Activated naive CD4-positive, alpha-beta T cell treated with anti-CD3 and anti-CD28 coated beads, Interleukin-2, amount 10 ng/mL, durations not matched to agents 7 days and 5 days (primary cell): ENCODE data around the gene RSBN1L.
A peak's percentile ranks its signal among the peaks of the same experiment; 100 is the strongest.
"Not testable (repeated sequence)": the region's sequence is repeated elsewhere in the genome, so short reads cannot be mapped to it uniquely, and the experiment has no call there.

ENCODE experiments used
- CTCF ChIA-PET: fragments of 350-600 bp; sonication (Branson Sonifier 250); formaldehyde crosslinking; loops from one replicate; lab custom pipeline; 2021; ENCODE audit warnings: antibody characterized with exemption; lab: Charles Lee
- DNase-seq: peaks from one replicate; pipeline ENCODE4 v3.0.0-alpha.2; 2020
- H3K27ac Mint-ChIP-seq: one replicate; pipeline ENCODE4 v1.8.0; 2021; ENCODE audit warnings: mild to moderate bottlenecking, moderate library complexity, mixed read lengths
- H3K27me3 Mint-ChIP-seq: one replicate; pipeline ENCODE4 v1.8.0; 2021; ENCODE audit warnings: mild to moderate bottlenecking, mixed read lengths
- H3K36me3 Mint-ChIP-seq: one replicate; pipeline ENCODE4 v1.8.0; 2021; ENCODE audit warnings: mixed read lengths
- H3K4me1 Mint-ChIP-seq: one replicate; pipeline ENCODE4 v1.8.0; 2021; ENCODE audit warnings: mixed read lengths
- H3K4me3 Mint-ChIP-seq: one replicate; pipeline ENCODE4 v1.8.0; 2021; ENCODE audit warnings: mild to moderate bottlenecking, moderate library complexity, mixed read lengths
- H3K9me3 Mint-ChIP-seq: one replicate; pipeline ENCODE4 v1.8.0; 2021; ENCODE audit warnings: mixed read lengths

Gene RSBN1L

DNA sequence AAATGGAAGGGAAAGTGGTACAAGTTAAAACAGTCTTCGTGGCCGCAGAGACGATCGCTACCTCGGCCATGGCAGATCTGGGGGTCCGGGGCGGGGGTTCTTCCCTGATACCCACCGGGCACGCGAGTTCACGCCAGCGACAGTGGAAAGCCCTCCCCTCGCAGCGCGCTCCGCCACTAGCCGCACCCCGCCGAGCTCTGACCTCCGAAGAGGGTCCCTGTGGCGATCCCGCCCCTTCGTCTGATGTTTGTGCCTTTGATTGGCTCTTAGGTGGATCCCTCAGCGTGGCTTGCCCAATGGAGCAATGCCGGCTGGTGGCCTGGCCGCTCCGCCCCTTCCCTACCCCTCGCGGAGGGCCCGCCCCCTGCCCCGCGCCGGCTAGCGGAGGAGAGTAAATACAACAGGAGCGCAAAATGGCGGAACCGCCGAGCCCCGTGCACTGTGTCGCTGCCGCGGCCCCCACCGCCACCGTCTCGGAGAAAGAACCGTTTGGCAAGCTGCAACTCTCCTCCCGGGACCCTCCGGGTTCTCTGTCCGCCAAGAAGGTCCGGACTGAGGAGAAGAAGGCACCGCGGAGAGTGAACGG, at the start of gene RSBN1L:
Gene RSBN1L, plus strand, starts transcription at position 403 of the 586 bp plus-strand sequence. Its CDS starts 11 bp downstream, at position 414.
- H3K27ac Mint-ChIP-seq = peak within 1 kb of the TSS; percentile 97
- no peaks in the 10 kb centered on the region for H3K9me3 Mint-ChIP-seq
- DNase-seq = peak; percentile 99
- H3K4me3 Mint-ChIP-seq = peak within 1 kb of the TSS; percentile 99
- peaks cover 57% of the 10 kb centered on the region for H3K4me1 Mint-ChIP-seq
- no peaks in the 10 kb centered on the region for H3K27me3 Mint-ChIP-seq
- peaks cover 24% of the 10 kb centered on the region for H3K36me3 Mint-ChIP-seq
- CTCF ChIA-PET = interaction anchor here (0.6 to 1.3 kb wide), 4 partner anchors 26 to 323 kb away, joined by 3 to 4 read pairs (median 4); no protein-coding TSS in a partner anchor

GRCh38 chr7:77648742-77649338, 47.4 kb upstream of the RSBN1L start:
- Mint-ChIP-seq H3K27me3 (no peaks in the 10 kb centered on the region), H3K9me3 (no peaks in the 10 kb centered on the region), H3K36me3 (peaks cover 2% of the 10 kb centered on the region), H3K4me3 (no peak overlapping the region), H3K4me1 (no peaks in the 10 kb centered on the region), H3K27ac (no peak overlapping the region)
- CTCF ChIA-PET = interaction anchor here (1.6 kb wide), 1 partner anchor 117 kb away, joined by 3 read pairs; no protein-coding TSS in a partner anchor
- DNase-seq = no peak

- no peak overlapping the region for H3K27ac Mint-ChIP-seq
- H3K9me3 Mint-ChIP-seq = no peaks in the 10 kb centered on the region
- H3K36me3 Mint-ChIP-seq = no peaks in the 10 kb centered on the region
- CTCF ChIA-PET = interaction anchor here (1.6 to 3.3 kb wide), 3 partner anchors 104 to 116 kb away, joined by 3 to 18 read pairs (median 15); no protein-coding TSS in a partner anchor
- no peaks in the 10 kb centered on the region for H3K4me1 Mint-ChIP-seq
- H3K27me3 Mint-ChIP-seq = no peaks in the 10 kb centered on the region
- DNase-seq = no peak
- H3K4me3 Mint-ChIP-seq = no peak overlapping the region
Observed at GRCh38 chr7:77649716-77650349, 46.4 kb upstream of the RSBN1L start.

GRCh38 chr7:77651575-77652162, 44.6 kb upstream of the RSBN1L start:
- Mint-ChIP-seq H3K9me3 (no peaks in the 10 kb centered on the region), H3K27ac (no peak overlapping the region), H3K36me3 (no peaks in the 10 kb centered on the region), H3K4me3 (no peak overlapping the region), H3K27me3 (no peaks in the 10 kb centered on the region), H3K4me1 (no peaks in the 10 kb centered on the region)
- peak; percentile 38 for DNase-seq
- CTCF ChIA-PET = interaction anchor here (0.7 to 3.7 kb wide), 23 partner anchors 13 to 389 kb away, joined by 3 to 32 read pairs (median 5); no protein-coding TSS in a partner anchor

- CTCF ChIA-PET = interaction anchor here (2.1 to 3.7 kb wide), 4 partner anchors 21 to 107 kb away, joined by 7 to 32 read pairs (median 16); no protein-coding TSS in a partner anchor
- H3K4me3 Mint-ChIP-seq, H3K4me1 Mint-ChIP-seq, H3K9me3 Mint-ChIP-seq, H3K36me3 Mint-ChIP-seq, DNase-seq, H3K27me3 Mint-ChIP-seq, H3K27ac Mint-ChIP-seq: not testable (repeated sequence)
Observed at GRCh38 chr7:77652826-77653225, 43.4 kb upstream of the RSBN1L start.

DNA sequence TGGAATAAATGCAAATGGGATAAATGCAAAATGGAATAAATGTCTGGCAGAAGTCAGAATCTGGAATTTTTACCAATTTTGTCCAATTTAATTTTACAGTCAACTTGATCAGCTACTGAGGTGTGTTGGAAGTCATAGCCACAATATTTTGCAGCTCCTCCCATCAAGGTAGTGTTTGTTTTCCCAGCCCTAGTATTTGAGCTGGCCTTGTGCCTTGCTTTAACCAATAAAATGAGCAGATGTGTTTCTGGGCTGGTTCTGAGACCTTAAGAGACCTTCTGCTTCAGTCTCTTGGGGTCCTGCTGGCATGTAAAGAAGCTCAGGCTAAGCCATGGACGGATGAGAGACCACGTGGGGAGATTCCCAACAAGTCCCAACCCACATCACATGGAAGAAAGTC, 42.7 kb upstream of the RSBN1L start:
- H3K27ac Mint-ChIP-seq = no peak overlapping the region
- H3K4me3 Mint-ChIP-seq = no peak overlapping the region
- H3K9me3 Mint-ChIP-seq = no peaks in the 10 kb centered on the region

GRCh38 chr7:77655356-77655755, 40.9 kb upstream of the RSBN1L start:
- Mint-ChIP-seq H3K27ac (no peak overlapping the region), H3K4me1 (no peaks in the 10 kb centered on the region)
- CTCF ChIA-PET = interaction anchor here (1.0 to 4.8 kb wide), 2 partner anchors 98 to 105 kb away, joined by 3 to 41 read pairs; no protein-coding TSS in a partner anchor

More for the DNA sequence above, 42.7 kb upstream of the RSBN1L start:
- Mint-ChIP-seq H3K36me3 (no peaks in the 10 kb centered on the region), H3K4me1 (no peaks in the 10 kb centered on the region), H3K27me3 (no peaks in the 10 kb centered on the region)
- DNase-seq = no peak
- CTCF ChIA-PET = interaction anchor here (0.6 to 3.7 kb wide), 3 partner anchors 104 to 711 kb away, joined by 4 to 32 read pairs (median 5); no protein-coding TSS in a partner anchor

DNA sequence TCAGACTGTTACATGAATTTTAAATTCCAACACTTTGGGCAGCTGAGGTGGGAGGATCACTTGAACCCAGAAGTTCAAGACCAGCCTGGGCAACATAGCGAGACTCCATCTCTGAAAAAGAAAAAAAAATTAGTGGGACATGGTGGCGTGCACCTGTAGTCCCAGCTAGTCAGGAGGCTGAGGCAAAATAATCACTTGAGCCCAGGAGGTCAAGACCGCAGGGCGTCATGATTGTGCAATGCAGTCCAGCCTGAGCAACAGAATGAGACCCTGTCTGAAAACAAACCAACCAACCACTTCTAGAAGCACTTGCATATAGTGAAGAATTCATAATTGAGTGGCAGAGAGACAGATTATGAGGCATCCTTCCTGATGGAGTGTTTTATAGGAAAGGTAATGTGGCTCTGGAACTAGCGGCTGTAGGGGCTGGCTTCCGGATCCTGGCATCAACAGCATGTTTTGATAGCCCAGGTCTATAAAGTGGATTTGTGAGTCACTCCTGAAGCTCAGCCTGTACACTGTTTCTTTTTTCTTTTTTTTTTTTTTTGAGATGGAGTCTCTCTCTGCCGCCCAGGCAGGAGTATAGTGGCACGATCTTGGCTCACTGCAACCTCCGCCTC, 40.3 kb upstream of the RSBN1L start:
- DNase-seq = no peak
- no peaks in the 10 kb centered on the region for H3K27me3 Mint-ChIP-seq
- CTCF ChIA-PET = interaction anchor here (1.0 to 4.8 kb wide), 4 partner anchors 98 to 280 kb away, joined by 3 to 41 read pairs (median 17); no protein-coding TSS in a partner anchor
- H3K4me1 Mint-ChIP-seq = no peaks in the 10 kb centered on the region
- no peak overlapping the region for H3K4me3 Mint-ChIP-seq
- no peak overlapping the region for H3K27ac Mint-ChIP-seq
- no peaks in the 10 kb centered on the region for H3K36me3 Mint-ChIP-seq
- H3K9me3 Mint-ChIP-seq = no peaks in the 10 kb centered on the region

More at GRCh38 chr7:77655356-77655755, 40.9 kb upstream of the RSBN1L start:
- no peak for DNase-seq
- Mint-ChIP-seq H3K9me3 (no peaks in the 10 kb centered on the region), H3K36me3 (no peaks in the 10 kb centered on the region), H3K27me3 (no peaks in the 10 kb centered on the region), H3K4me3 (no peak overlapping the region)

GRCh38 chr7:77657427-77658224, 38.6 kb upstream of the RSBN1L start:
- Mint-ChIP-seq H3K4me3 (no peak overlapping the region), H3K9me3 (no peaks in the 10 kb centered on the region), H3K36me3 (no peaks in the 10 kb centered on the region), H3K4me1 (no peaks in the 10 kb centered on the region), H3K27me3 (peaks cover under 1% of the 10 kb centered on the region), H3K27ac (no peak overlapping the region)
- CTCF ChIA-PET = interaction anchor here (0.8 to 4.8 kb wide), 15 partner anchors 11 to 383 kb away, joined by 3 to 41 read pairs (median 5); no protein-coding TSS in a partner anchor
- no peak for DNase-seq

DNA sequence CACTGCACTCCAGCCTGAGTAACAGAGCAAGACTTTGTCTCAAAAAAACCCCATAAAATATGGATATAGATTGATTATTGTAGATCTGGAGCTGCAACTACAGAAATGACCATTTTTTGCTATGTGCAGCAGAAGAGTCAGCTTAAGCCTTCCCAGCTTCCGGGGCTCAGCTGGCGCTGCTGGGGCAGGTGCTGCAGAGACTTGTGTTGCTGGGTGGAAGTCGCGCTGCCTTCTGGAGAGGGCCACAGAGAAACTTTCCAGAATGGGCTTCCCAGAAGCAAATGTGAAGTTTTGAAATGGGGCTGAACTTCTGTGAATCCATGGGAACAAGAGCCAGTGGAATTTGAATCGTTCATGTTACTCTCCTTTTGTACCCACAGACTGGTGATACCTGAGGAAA, 37.3 kb upstream of the RSBN1L start:
- Mint-ChIP-seq H3K4me3 (no peak overlapping the region), H3K4me1 (no peaks in the 10 kb centered on the region), H3K27me3 (peaks cover 4% of the 10 kb centered on the region), H3K27ac (no peak overlapping the region), H3K9me3 (no peaks in the 10 kb centered on the region), H3K36me3 (no peaks in the 10 kb centered on the region)
- DNase-seq = no peak
- CTCF ChIA-PET = interaction anchor here (1.0 to 4.8 kb wide), 10 partner anchors 27 to 382 kb away, joined by 3 to 41 read pairs (median 6); no protein-coding TSS in a partner anchor

GRCh38 chr7:77661816-77662215, 34.4 kb upstream of the RSBN1L start:
- Mint-ChIP-seq H3K27me3 (peaks cover 4% of the 10 kb centered on the region), H3K9me3 (no peaks in the 10 kb centered on the region), H3K27ac (no peak overlapping the region), H3K36me3 (no peaks in the 10 kb centered on the region), H3K4me3 (no peak overlapping the region), H3K4me1 (no peaks in the 10 kb centered on the region)
- DNase-seq = no peak
- CTCF ChIA-PET = interaction anchor here (0.6 kb wide), 1 partner anchor 11 kb away, joined by 3 read pairs; no protein-coding TSS in a partner anchor

GRCh38 chr7:77662869-77663268, 33.4 kb upstream of the RSBN1L start:
- H3K4me3 Mint-ChIP-seq = no peak overlapping the region
- no peak overlapping the region for H3K27ac Mint-ChIP-seq
- DNase-seq = no peak
- H3K9me3 Mint-ChIP-seq = no peaks in the 10 kb centered on the region
- CTCF ChIA-PET = no interaction called here
- peaks cover 4% of the 10 kb centered on the region for H3K27me3 Mint-ChIP-seq
- no peaks in the 10 kb centered on the region for H3K36me3 Mint-ChIP-seq
- H3K4me1 Mint-ChIP-seq = no peaks in the 10 kb centered on the region

- CTCF ChIA-PET = interaction anchor here (0.6 to 1.5 kb wide), 2 partner anchors 9 to 257 kb away, joined by 3 to 6 read pairs; no protein-coding TSS in a partner anchor
- Mint-ChIP-seq H3K9me3 (no peaks in the 10 kb centered on the region), H3K4me1 (no peaks in the 10 kb centered on the region), H3K27me3 (peaks cover 4% of the 10 kb centered on the region), H3K4me3 (no peak overlapping the region), H3K36me3 (no peaks in the 10 kb centered on the region), H3K27ac (no peak overlapping the region)
- no peak for DNase-seq
Observed at GRCh38 chr7:77664715-77665114, 31.5 kb upstream of the RSBN1L start.
